GM12878 (cell line): ENCODE measurements around the gene SHD. TPM values are rescaled to one million over a fixed set of nuclear protein-coding genes. Genes with fewer than 3 reads are reported as not detected.

Source experiments
- ATAC-seq: fragments of 200-7000 bp; cut with Tn5 transposase; 3 replicates; pipeline ENCODE4 v1.9.1; 2020; ENCODE audit warnings: mild to moderate bottlenecking, moderate library complexity
- Bru-seq: library from RNA; stranded (reverse); fragments of 400-500 nt; gene quantifications from one replicate; lab custom pipeline; 2021; lab: Mats Ljungman, UMichigan
- BruChase-seq, 2 experiments: library from RNA; stranded (reverse); fragments of 400-500 nt; gene quantifications; one replicate each; lab custom pipeline; 2021; lab: Mats Ljungman, UMichigan
- BruUV-seq: library from RNA; stranded (reverse); fragments of 400-500 nt; replicated peaks from 2 replicates; lab custom pipeline; 2021; lab: Mats Ljungman, UMichigan
- CTCF ChIA-PET: fragments of 300-600 bp; sonication (Branson Sonifier 250); formaldehyde crosslinking; extraction: SDS; loops from one replicate; lab custom pipeline; 2021; ENCODE audit warnings: inconsistent platforms; lab: Yijun Ruan, JAX
- POLR2A ChIA-PET: fragments of 350-600 bp; formaldehyde crosslinking; extraction: SDS; loops from one replicate; lab custom pipeline; 2021; ENCODE audit warnings: inconsistent platforms; lab: Charles Lee
- RAD21 ChIA-PET: fragments of 300-600 bp; sonication (Branson Sonifier 250); formaldehyde crosslinking; loops from one replicate; lab custom pipeline; 2023; ENCODE audit warnings: antibody characterized with exemption; ENCODE audit not compliant: unreplicated experiment; lab: Charles Lee
- SMC1A ChIA-PET: fragments of 300-600 bp; sonication (Branson Sonifier 250); formaldehyde crosslinking; loops from one replicate; lab custom pipeline; 2023; ENCODE audit not compliant: unreplicated experiment, uncharacterized antibody; lab: Charles Lee
- DNase-seq: peaks from one replicate; pipeline ENCODE4 v3.0.0-alpha.2; 2011; ENCODE audit warnings: low read depth, low spot score
- FAIRE-seq: peaks from 3 replicates; lab custom pipeline; 2011; peaks lifted over from hg19 to GRCh38; lab: Jason Lieb, UNC
- H2AFZ ChIP-seq: 2 replicates; pipeline ENCODE4 v1.6.0; 2011; ENCODE audit warnings: low read depth, low read length, control low read depth; ENCODE audit not compliant: control insufficient read depth
- H3K27ac ChIP-seq: 2 replicates; pipeline ENCODE4 v1.5.1; 2011; ENCODE audit warnings: control low read depth; ENCODE audit not compliant: control insufficient read depth, insufficient read depth
- H3K27me3 ChIP-seq, 2 experiments: replicated peaks in 1 of 2; 2 replicates each; pipeline versions ENCODE4 v1.6.0 to v1.6.1; 2011; ENCODE audit warnings: low read length in 1 of 2; ENCODE audit not compliant: control insufficient read depth in 2 of 2, insufficient read depth in 2 of 2
- H3K36me3 ChIP-seq, 2 experiments: 2 replicates each; pipeline ENCODE4 v1.5.1; 2011; ENCODE audit warnings: low read length in 1 of 2; ENCODE audit not compliant: control insufficient read depth in 2 of 2, insufficient read depth in 2 of 2
- H3K4me1 ChIP-seq: 2 replicates; pipeline ENCODE4 v1.6.1; 2011; ENCODE audit warnings: mild to moderate bottlenecking, low read length, moderate library complexity, mixed read lengths; ENCODE audit not compliant: control insufficient read depth, insufficient read depth
- H3K4me2 ChIP-seq: 2 replicates; pipeline ENCODE4 v1.6.0; 2011; ENCODE audit warnings: control low read depth; ENCODE audit not compliant: control insufficient read depth, insufficient read depth
- H3K4me3 ChIP-seq: fragments of 200-600 bp; sonication (generic); 2 replicates; pipeline ENCODE4 v1.5.1; 2016
- H3K79me2 ChIP-seq: 2 replicates; pipeline ENCODE4 v1.6.0; 2011; ENCODE audit warnings: low read length; ENCODE audit not compliant: control insufficient read depth, insufficient read depth
- H3K9ac ChIP-seq: 2 replicates; pipeline ENCODE4 v1.8.0; 2011; ENCODE audit warnings: low read length, control low read depth, mixed read lengths; ENCODE audit not compliant: control insufficient read depth, insufficient read depth
- H3K9me3 ChIP-seq: replicated peaks from 3 replicates; pipeline ENCODE4 v1.5.1; 2011; ENCODE audit warnings: mild to moderate bottlenecking, low read length; ENCODE audit not compliant: control insufficient read depth, insufficient read depth
- H4K20me1 ChIP-seq: 2 replicates; pipeline ENCODE4 v1.6.0; 2011; ENCODE audit not compliant: control insufficient read depth, insufficient read depth
- CBX3 ChIP-seq: fragments of 200-600 bp; sonication (generic); IDR thresholded peaks from 2 replicates; pipeline ENCODE4 v1.6.1; 2016; ENCODE audit warnings: low read depth, borderline replicate concordance
- CEBPB ChIP-seq, 2 experiments: fragments of 150-350 bp in 1 of 2; IDR thresholded peaks; 2 replicates each; pipeline ENCODE4 v1.6.1; 2012 to 2014; ENCODE audit warnings: low read depth in 2 of 2, low read length in 2 of 2, borderline replicate concordance in 1 of 2, inconsistent platforms in 1 of 2
- E2F4 ChIP-seq: IDR thresholded peaks from 2 replicates; pipeline ENCODE4 v1.6.1; 2012; ENCODE audit warnings: low read depth, low read length, improper control_type of control experiment
- IRF5 ChIP-seq: fragments of 450-650 bp; IDR thresholded peaks from 2 replicates; pipeline ENCODE4 v1.6.1; 2017; ENCODE audit warnings: borderline replicate concordance
- JUNB ChIP-seq: IDR thresholded peaks from 2 replicates; pipeline ENCODE4 v1.6.1; 2016; ENCODE audit warnings: antibody characterized with exemption, mild to moderate bottlenecking
- KAT2A ChIP-seq: conservative IDR thresholded peaks from 2 replicates; pipeline ENCODE4 v1.6.1; 2011; ENCODE audit warnings: low read depth, low read length; ENCODE audit not compliant: control insufficient read depth
- NFXL1 ChIP-seq: fragments of 450-650 bp; IDR thresholded peaks from 2 replicates; pipeline ENCODE4 v1.6.1; 2017; ENCODE audit warnings: antibody characterized with exemption, mild to moderate bottlenecking, borderline replicate concordance
- PRDM15 ChIP-seq: fragments of 450-650 bp; formaldehyde crosslinking; IDR thresholded peaks from 2 replicates; pipeline ENCODE4 v1.4.0; 2020; ENCODE audit warnings: mild to moderate bottlenecking, moderate library complexity
- RAD21 ChIP-seq: IDR thresholded peaks from 2 replicates; pipeline ENCODE4 v1.6.1; 2011; ENCODE audit warnings: mild to moderate bottlenecking, low read depth, low read length, moderate library complexity; ENCODE audit not compliant: insufficient read depth
- SIN3A ChIP-seq: IDR thresholded peaks from 2 replicates; pipeline ENCODE4 v1.6.1; 2012; ENCODE audit warnings: low read depth, low read length, improper control_type of control experiment
- SIX5 ChIP-seq: IDR thresholded peaks from 2 replicates; pipeline ENCODE4 v1.6.1; 2011; ENCODE audit warnings: mild to moderate bottlenecking, low read depth, low read length, moderate library complexity; ENCODE audit not compliant: severe bottlenecking
- SREBF2 ChIP-seq: IDR thresholded peaks from 2 replicates; pipeline ENCODE4 v1.6.1; 2012; ENCODE audit warnings: mild to moderate bottlenecking, low read length
- TBL1XR1 ChIP-seq: IDR thresholded peaks from 2 replicates; pipeline ENCODE4 v1.6.1; 2012; ENCODE audit warnings: low read depth, low read length, improper control_type of control experiment
- WGBS: methylation state at CpG from one replicate; pipeline ENCODE4 v1.1.6; 2016; ENCODE audit warnings: low lambda C conversion rate; ENCODE audit not compliant: insufficient replicate concordance, insufficient coverage; ENCODE audit errors: missing lambda C conversion rate; 5-methylcytosine and 5-hydroxymethylcytosine counted together
- in situ Hi-C: fragments of 300-500 bp; cut with MboI; formaldehyde crosslinking; loops from 9 replicates; pipeline ENCODE4 v1.14.3; 2018; ENCODE audit warnings: mixed read lengths
- intact Hi-C: fragments of 100-400 bp; cut with micrococcal nuclease; formaldehyde crosslinking; loops from one replicate; pipeline ENCODE4 v1.14.2; 2022; ENCODE audit not compliant: unreplicated experiment
- long read RNA-seq, 2 experiments: library from polyadenylated mRNA; unstranded; transcript quantifications; one replicate each; pipeline ENCODE4 v2.0.0, GENCODE V29; 2019 to 2020
- polyA minus RNA-seq, 3 experiments: library from RNA; depleted of rRNA, polyadenylated mRNA; stranded (reverse); fragments of >200 nt; gene quantifications; 2 replicates each; pipeline ENCODE4 v1.2.3, GENCODE V29; 2011
- polyA plus RNA-seq, 11 experiments: library from polyadenylated mRNA; depleted of rRNA in 4 of 11; unstranded in 6 of 11; stranded (reverse) in 5 of 11; fragments of >200 nt; fragmentation: Nextera tagmentation in 4 of 11; fragmentation: Illumina TruSeq in 1 of 11; extraction: Ambion mirVana in 4 of 11; extraction: Trizol in 1 of 11; gene quantifications; 1 replicate in 1 of 11; 2 replicates in 10 of 11; pipeline versions ENCODE4 v1.2.1 to v1.2.3, GENCODE V29; 2011 to 2016; ENCODE audit warnings: inconsistent platforms in 2 of 11, missing spikeins in 2 of 11, low read depth in 1 of 11
- total RNA-seq, 4 experiments: library from RNA; depleted of rRNA in 3 of 4; stranded (reverse); fragments of >200 nt in 3 of 4; fragmentation: Illumina TruSeq in 1 of 4; extraction: Trizol in 1 of 4; gene quantifications; 2 replicates each; pipeline versions ENCODE4 v1.2.1 to v1.2.3, GENCODE V29; 2013 to 2021

The SHD gene
- not detected in 2 replicates for total RNA-seq (2013; cell fraction: nucleolus; rRNA removed)
- total RNA-seq (2014; rRNA removed) (not detected in 2 replicates), total RNA-seq (2014; rRNA removed; fragmentation: Illumina TruSeq; extraction: Trizol) (not detected in 2 replicates), total RNA-seq (2021) (not detected in 2 replicates), polyA plus RNA-seq (2011; rRNA removed) (not detected in 2 replicates), polyA plus RNA-seq (2014; fragmentation: Illumina TruSeq; extraction: Trizol) (not detected in 2 replicates), polyA plus RNA-seq (2014; fragmentation: Nextera tagmentation; extraction: Ambion mirVana) (not detected), polyA plus RNA-seq (2014; rRNA removed) (not detected in 2 replicates), polyA plus RNA-seq (2016; fragmentation: Nextera tagmentation; extraction: Ambion mirVana) (under 1 TPM in 1 of 2 experiments, not detected in 1; 0.09 TPM), polyA minus RNA-seq (2011; rRNA and poly(A)+ RNA removed) (not detected in 2 replicates), Bru-seq, nascent RNA (not detected), BruChase-seq, experiment 1, labeled RNA remaining after a 6-hour chase (percentile 12 among the genes with signal in this experiment), BruChase-seq, experiment 2, labeled RNA remaining after a 2-hour chase (not detected)
- not detected for polyA plus RNA-seq (2011; ENCODE audit: low read depth)
- polyA plus RNA-seq (2011; cell fraction: cytosol; rRNA removed): not detected in 2 replicates
- polyA plus RNA-seq (2011; cell fraction: nucleus; rRNA removed): not detected in 2 replicates
- polyA plus RNA-seq (2012): not detected in 2 replicates
- not detected in 2 replicates for polyA minus RNA-seq (2011; cell fraction: cytosol; rRNA and poly(A)+ RNA removed)
- not detected in 2 replicates for polyA minus RNA-seq (2011; cell fraction: nucleus; rRNA and poly(A)+ RNA removed)
- long read RNA-seq, experiment 1: 0 reads
- long read RNA-seq, experiment 2: 0 reads

GRCh38 chr19:4278419-4279266, at the start of gene SHD:
Gene SHD, plus strand, starts transcription at chr19:4279266. Its CDS starts 798 bp downstream, at chr19:4280064.
- Histone ChIP-seq H3K4me3 (no peak within 1 kb of the TSS), H3K27me3 (no peaks in the 10 kb centered on the region; a peak in 2 of 4 replicates), H2AFZ (no peak within 1 kb of the TSS), H3K27ac (no peak within 1 kb of the TSS), H3K36me3 (no peaks in the 10 kb centered on the region), H3K79me2 (no peaks in the 10 kb centered on the region), H3K4me2 (no peak within 1 kb of the TSS), H3K4me1 (no peaks in the 10 kb centered on the region), H3K9me3 (no peaks in the 10 kb centered on the region), H3K9ac (no peak within 1 kb of the TSS), H4K20me1 (no peaks in the 10 kb centered on the region)
- no peak for TF ChIP-seq JUNB
- no peak for TF ChIP-seq CEBPB (IDR thresholded peaks at IDR 0.05; ENCODE audit: borderline replicate concordance in 1 of 2, low read depth in 2 of 2, low read length in 2 of 2)
- TF ChIP-seq SIX5: no peak
- no peak for TF ChIP-seq RAD21
- no peak for TF ChIP-seq PRDM15 (CRISPR knock-in tag)
- no peak for TF ChIP-seq SREBF2
- TF ChIP-seq NFXL1: no peak
- TF ChIP-seq TBL1XR1: no peak
- TF ChIP-seq SIN3A: no peak
- no peak for TF ChIP-seq E2F4
- TF ChIP-seq IRF5: no peak
- no peak for TF ChIP-seq KAT2A
- TF ChIP-seq CBX3: no peak
- POLR2A ChIA-PET: no interaction called here
- CTCF ChIA-PET: interaction anchor here (4.1 kb wide), 1 partner anchor 11 kb away, joined by 18 read pairs; no protein-coding TSS in a partner anchor
- no TSS peak for BruUV-seq
- WGBS: 8% methylated on average over 21 of the region's 44 CpGs
- intact Hi-C loops: no loop called here
- DNase-seq: no peak
- RAD21 ChIA-PET: no interaction called here
- SMC1A ChIA-PET: no interaction called here
- no peak for FAIRE-seq
- no peak for ATAC-seq
- in situ Hi-C loops: no loop called here
